MCF 10A (cell line): Measurements from ENCODE around the gene CDX4. TPM values are rescaled to one million over a fixed set of nuclear protein-coding genes. Genes with fewer than 3 reads are reported as not detected.

ENCODE experiments used
- Bru-seq: library from RNA; stranded (reverse); fragments of 400-500 nt; gene quantifications from one replicate; lab custom pipeline; 2021; lab: Mats Ljungman, UMichigan
- BruChase-seq, 2 experiments: library from RNA; stranded (reverse); fragments of 400-500 nt; gene quantifications; one replicate each; lab custom pipeline; 2021; lab: Mats Ljungman, UMichigan
- BruUV-seq: library from RNA; stranded (reverse); fragments of 400-500 nt; replicated peaks from 2 replicates; lab custom pipeline; 2021; lab: Mats Ljungman, UMichigan
- CTCF ChIA-PET: fragments of 300-600 bp; sonication (Branson Sonifier 250); formaldehyde crosslinking; extraction: SDS; loops from one replicate; lab custom pipeline; 2021; ENCODE audit warnings: antibody characterized with exemption, inconsistent platforms; lab: Yijun Ruan, JAX
- POLR2A ChIA-PET: fragments of 300-600, 350-650 bp; sonication (Branson Sonifier 250); formaldehyde crosslinking; extraction: SDS; loops from one replicate; lab custom pipeline; 2020; ENCODE audit warnings: antibody characterized with exemption, inconsistent platforms; lab: Yijun Ruan, JAX
- DNase-seq: peaks from one replicate; pipeline ENCODE4 v3.0.0-alpha.2; 2018; ENCODE audit not compliant: unreplicated experiment
- H3K27ac Mint-ChIP-seq: one replicate; pipeline ENCODE4 v1.8.0; 2022; ENCODE audit warnings: mild to moderate bottlenecking, low read depth, mixed read lengths; ENCODE audit not compliant: unreplicated experiment
- H3K27me3 Mint-ChIP-seq: one replicate; pipeline ENCODE4 v1.8.0; 2022; ENCODE audit warnings: mixed read lengths; ENCODE audit not compliant: insufficient read depth, unreplicated experiment
- H3K36me3 Mint-ChIP-seq: one replicate; pipeline ENCODE4 v1.8.0; 2022; ENCODE audit warnings: mild to moderate bottlenecking, moderate library complexity, mixed read lengths; ENCODE audit not compliant: insufficient read depth, unreplicated experiment
- H3K4me1 Mint-ChIP-seq: one replicate; pipeline ENCODE4 v1.8.0; 2022; ENCODE audit warnings: mixed read lengths; ENCODE audit not compliant: insufficient read depth, unreplicated experiment
- H3K4me3 Mint-ChIP-seq: one replicate; pipeline ENCODE4 v1.8.0; 2022; ENCODE audit warnings: mild to moderate bottlenecking, moderate library complexity, mixed read lengths; ENCODE audit not compliant: unreplicated experiment
- H3K9me3 Mint-ChIP-seq: one replicate; pipeline ENCODE4 v1.8.0; 2022; ENCODE audit warnings: mixed read lengths; ENCODE audit not compliant: unreplicated experiment
- intact Hi-C: fragments of 100-400 bp; cut with micrococcal nuclease; formaldehyde crosslinking; loops from 2 replicates; pipeline ENCODE4 v1.14.1; 2022
- long read RNA-seq: library from polyadenylated mRNA; stranded (forward); transcript quantifications from one replicate; pipeline ENCODE4 v2.0.0, GENCODE V29; 2022
- total RNA-seq: library from RNA; stranded (reverse); gene quantifications from 2 replicates; pipeline ENCODE4 v1.2.3, GENCODE V29; 2022
- TF ChIP-seq, protein P1 (sequence below): fragments of 200-600 bp; IDR thresholded peaks from one replicate; pipeline ENCODE4 v1.8.0; 2022; ENCODE audit warnings: antibody characterized with exemption, mild to moderate bottlenecking; ENCODE audit not compliant: unreplicated experiment

The CDX4 gene, protein sequence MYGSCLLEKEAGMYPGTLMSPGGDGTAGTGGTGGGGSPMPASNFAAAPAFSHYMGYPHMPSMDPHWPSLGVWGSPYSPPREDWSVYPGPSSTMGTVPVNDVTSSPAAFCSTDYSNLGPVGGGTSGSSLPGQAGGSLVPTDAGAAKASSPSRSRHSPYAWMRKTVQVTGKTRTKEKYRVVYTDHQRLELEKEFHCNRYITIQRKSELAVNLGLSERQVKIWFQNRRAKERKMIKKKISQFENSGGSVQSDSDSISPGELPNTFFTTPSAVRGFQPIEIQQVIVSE
- total RNA-seq: not detected in 2 replicates
- Bru-seq, nascent RNA: not detected
- not detected for BruChase-seq, experiment 1, labeled RNA remaining after a 6-hour chase
- not detected for BruChase-seq, experiment 2, labeled RNA remaining after a 2-hour chase
- long read RNA-seq: 0 reads

DNA sequence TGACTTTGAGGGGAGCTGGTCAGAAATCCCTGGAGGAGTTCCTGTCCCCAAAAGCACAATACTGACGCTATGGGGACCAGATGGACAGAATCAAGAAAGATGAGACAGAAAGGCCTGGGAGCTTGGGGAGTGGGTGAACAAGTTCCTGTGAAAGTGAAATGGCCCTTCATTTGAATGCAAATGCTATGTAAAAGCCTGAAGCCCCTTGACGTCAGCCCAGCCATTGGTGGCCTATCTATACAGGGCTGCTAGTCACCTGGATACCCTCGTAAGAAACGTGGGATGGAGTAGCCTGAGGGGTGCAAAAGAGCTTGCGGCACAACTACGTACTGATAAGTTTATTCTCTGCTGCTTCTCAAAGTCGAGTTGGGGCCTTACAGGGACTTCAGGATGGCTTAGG lies at the start of gene CDX4:
Gene CDX4, plus strand, starts transcription at position 223 of the 400 bp plus-strand sequence. CDS start 201 bp downstream, outside the sequence.
- Mint-ChIP-seq H3K4me3 (no peak within 1 kb of the TSS), H3K27ac (no peak within 1 kb of the TSS), H3K27me3 (peaks cover 93% of the 10 kb centered on the region), H3K9me3 (peaks cover 13% of the 10 kb centered on the region), H3K4me1 (no peaks in the 10 kb centered on the region), H3K36me3 (no peaks in the 10 kb centered on the region)
- ChIA-PET CTCF (no interaction called here), POLR2A (no interaction called here)
- DNase-seq: no peak
- no TSS peak for BruUV-seq
- TF ChIP-seq, protein P1, sequence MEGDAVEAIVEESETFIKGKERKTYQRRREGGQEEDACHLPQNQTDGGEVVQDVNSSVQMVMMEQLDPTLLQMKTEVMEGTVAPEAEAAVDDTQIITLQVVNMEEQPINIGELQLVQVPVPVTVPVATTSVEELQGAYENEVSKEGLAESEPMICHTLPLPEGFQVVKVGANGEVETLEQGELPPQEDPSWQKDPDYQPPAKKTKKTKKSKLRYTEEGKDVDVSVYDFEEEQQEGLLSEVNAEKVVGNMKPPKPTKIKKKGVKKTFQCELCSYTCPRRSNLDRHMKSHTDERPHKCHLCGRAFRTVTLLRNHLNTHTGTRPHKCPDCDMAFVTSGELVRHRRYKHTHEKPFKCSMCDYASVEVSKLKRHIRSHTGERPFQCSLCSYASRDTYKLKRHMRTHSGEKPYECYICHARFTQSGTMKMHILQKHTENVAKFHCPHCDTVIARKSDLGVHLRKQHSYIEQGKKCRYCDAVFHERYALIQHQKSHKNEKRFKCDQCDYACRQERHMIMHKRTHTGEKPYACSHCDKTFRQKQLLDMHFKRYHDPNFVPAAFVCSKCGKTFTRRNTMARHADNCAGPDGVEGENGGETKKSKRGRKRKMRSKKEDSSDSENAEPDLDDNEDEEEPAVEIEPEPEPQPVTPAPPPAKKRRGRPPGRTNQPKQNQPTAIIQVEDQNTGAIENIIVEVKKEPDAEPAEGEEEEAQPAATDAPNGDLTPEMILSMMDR: no peak
- intact Hi-C loops: no loop called here

DNA sequence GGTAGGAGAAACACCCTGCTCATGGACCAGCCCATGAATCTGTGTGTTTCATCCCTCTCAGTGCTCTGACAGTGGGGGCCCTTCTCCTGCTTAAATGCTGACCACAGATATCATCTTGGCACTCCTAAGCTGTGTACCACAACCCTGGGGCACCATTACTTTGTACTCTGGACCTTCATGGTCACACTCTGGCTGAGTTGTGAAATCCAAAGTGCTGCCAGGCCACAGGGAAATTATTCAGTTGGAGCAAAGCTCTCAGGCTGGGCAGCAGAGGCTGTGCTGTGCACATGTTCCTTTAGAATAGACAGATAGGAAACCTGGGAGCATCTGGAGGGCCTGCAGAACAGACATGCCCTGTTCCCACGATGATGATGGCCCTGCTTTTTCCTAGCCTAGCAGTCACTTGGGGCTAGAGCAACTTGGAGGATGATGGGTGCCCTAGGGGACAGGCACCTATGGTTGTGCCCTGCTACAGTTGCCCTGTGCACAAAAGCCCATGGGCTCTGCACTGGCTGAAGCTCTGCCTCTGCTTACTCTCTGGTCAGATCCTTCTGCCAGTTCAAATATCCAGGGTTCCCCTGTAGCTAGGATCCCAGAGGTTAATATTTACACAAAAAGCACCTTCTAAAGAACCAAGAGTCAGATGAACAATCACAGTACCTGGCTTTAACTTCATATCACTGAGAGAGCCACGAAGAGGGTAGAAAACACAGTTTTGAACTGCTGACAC lies 48.5 kb upstream of the CDX4 start:
- no peaks in the 10 kb centered on the region for H3K9me3 Mint-ChIP-seq
- no peaks in the 10 kb centered on the region for H3K36me3 Mint-ChIP-seq
- ChIA-PET CTCF (no interaction called here), POLR2A (no interaction called here)
- no peak for DNase-seq
- no peak overlapping the region for H3K27ac Mint-ChIP-seq
- intact Hi-C loops: no loop called here
- H3K4me1 Mint-ChIP-seq: no peaks in the 10 kb centered on the region
- peaks cover 43% of the 10 kb centered on the region for H3K27me3 Mint-ChIP-seq
- no peak overlapping the region for H3K4me3 Mint-ChIP-seq
- BruUV-seq: no TSS peak
- TF ChIP-seq, protein P1: no peak

DNA sequence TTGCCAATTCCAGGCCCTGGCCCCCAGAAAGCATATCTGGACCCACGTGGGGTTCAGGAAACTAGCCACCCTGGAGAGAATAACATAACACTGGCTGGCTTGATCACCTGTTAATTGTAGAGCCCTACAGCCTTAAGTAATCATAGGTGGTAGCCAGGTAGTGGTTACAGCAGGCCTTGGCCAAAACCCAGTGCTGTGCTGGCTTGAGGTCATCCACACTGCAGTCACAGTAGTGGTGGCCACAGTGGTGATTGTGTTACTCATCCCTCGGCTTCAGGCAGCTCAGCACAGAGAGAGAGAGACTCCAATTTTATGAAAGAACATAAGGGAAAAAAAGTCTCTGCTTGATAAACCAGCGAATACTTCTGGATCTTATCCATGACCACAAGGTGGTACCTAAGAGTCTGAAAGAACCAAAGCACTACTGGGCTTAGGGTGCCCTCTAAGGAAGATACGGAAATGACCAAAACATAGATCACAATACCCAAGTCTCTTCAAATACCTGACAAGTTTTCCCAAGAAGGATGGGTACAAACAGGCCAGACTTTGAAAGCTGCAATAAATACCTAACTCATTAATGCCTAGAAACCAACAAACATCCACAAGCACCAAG lies 46.6 kb upstream of the CDX4 start:
- CTCF ChIA-PET: interaction anchor here (0.6 to 0.7 kb wide), 2 partner anchors 324 to 1268 kb away, joined by 3 read pairs; partner anchors contain the start of gene RTL5

More for the DNA sequence above, 46.6 kb upstream of the CDX4 start:
- no peaks in the 10 kb centered on the region for H3K36me3 Mint-ChIP-seq
- no peak for DNase-seq
- H3K27me3 Mint-ChIP-seq: peaks cover 58% of the 10 kb centered on the region
- POLR2A ChIA-PET: no interaction called here
- H3K4me1 Mint-ChIP-seq: no peaks in the 10 kb centered on the region
- intact Hi-C loops: no loop called here
- BruUV-seq: no TSS peak
- H3K27ac Mint-ChIP-seq: no peak overlapping the region
- TF ChIP-seq, protein P1: no peak
- H3K9me3 Mint-ChIP-seq: no peaks in the 10 kb centered on the region
- H3K4me3 Mint-ChIP-seq: no peak overlapping the region
